GM12878 (cell line): Measurements from ENCODE around the gene DYNC1LI1. TPM values are rescaled to one million over a fixed set of nuclear protein-coding genes. Genes with fewer than 3 reads are reported as not detected.

Source experiments
- ATAC-seq: fragments of 200-7000 bp; cut with Tn5 transposase; 3 replicates; pipeline ENCODE4 v1.9.1; 2020; ENCODE audit warnings: mild to moderate bottlenecking, moderate library complexity
- BruUV-seq: library from RNA; stranded (reverse); fragments of 400-500 nt; replicated peaks from 2 replicates; lab custom pipeline; 2021; lab: Mats Ljungman, UMichigan
- CTCF ChIA-PET: fragments of 300-600 bp; sonication (Branson Sonifier 250); formaldehyde crosslinking; extraction: SDS; loops from one replicate; lab custom pipeline; 2021; ENCODE audit warnings: inconsistent platforms; lab: Yijun Ruan, JAX
- POLR2A ChIA-PET: fragments of 350-600 bp; formaldehyde crosslinking; extraction: SDS; loops from one replicate; lab custom pipeline; 2021; ENCODE audit warnings: inconsistent platforms; lab: Charles Lee
- RAD21 ChIA-PET: fragments of 300-600 bp; sonication (Branson Sonifier 250); formaldehyde crosslinking; loops from one replicate; lab custom pipeline; 2023; ENCODE audit warnings: antibody characterized with exemption; ENCODE audit not compliant: unreplicated experiment; lab: Charles Lee
- SMC1A ChIA-PET: fragments of 300-600 bp; sonication (Branson Sonifier 250); formaldehyde crosslinking; loops from one replicate; lab custom pipeline; 2023; ENCODE audit not compliant: unreplicated experiment, uncharacterized antibody; lab: Charles Lee
- DNase-seq: peaks from one replicate; pipeline ENCODE4 v3.0.0-alpha.2; 2011; ENCODE audit warnings: low read depth, low spot score
- FAIRE-seq: peaks from 3 replicates; lab custom pipeline; 2011; peaks lifted over from hg19 to GRCh38; lab: Jason Lieb, UNC
- H2AFZ ChIP-seq: 2 replicates; pipeline ENCODE4 v1.6.0; 2011; ENCODE audit warnings: low read depth, low read length, control low read depth; ENCODE audit not compliant: control insufficient read depth
- H3K27ac ChIP-seq: 2 replicates; pipeline ENCODE4 v1.5.1; 2011; ENCODE audit warnings: control low read depth; ENCODE audit not compliant: control insufficient read depth, insufficient read depth
- H3K27me3 ChIP-seq, 2 experiments: replicated peaks in 1 of 2; 2 replicates each; pipeline versions ENCODE4 v1.6.0 to v1.6.1; 2011; ENCODE audit warnings: low read length in 1 of 2; ENCODE audit not compliant: control insufficient read depth in 2 of 2, insufficient read depth in 2 of 2
- H3K36me3 ChIP-seq, 2 experiments: 2 replicates each; pipeline ENCODE4 v1.5.1; 2011; ENCODE audit warnings: low read length in 1 of 2; ENCODE audit not compliant: control insufficient read depth in 2 of 2, insufficient read depth in 2 of 2
- H3K4me1 ChIP-seq: 2 replicates; pipeline ENCODE4 v1.6.1; 2011; ENCODE audit warnings: mild to moderate bottlenecking, low read length, moderate library complexity, mixed read lengths; ENCODE audit not compliant: control insufficient read depth, insufficient read depth
- H3K4me2 ChIP-seq: 2 replicates; pipeline ENCODE4 v1.6.0; 2011; ENCODE audit warnings: control low read depth; ENCODE audit not compliant: control insufficient read depth, insufficient read depth
- H3K4me3 ChIP-seq: fragments of 200-600 bp; sonication (generic); 2 replicates; pipeline ENCODE4 v1.5.1; 2016
- H3K79me2 ChIP-seq: 2 replicates; pipeline ENCODE4 v1.6.0; 2011; ENCODE audit warnings: low read length; ENCODE audit not compliant: control insufficient read depth, insufficient read depth
- H3K9ac ChIP-seq: 2 replicates; pipeline ENCODE4 v1.8.0; 2011; ENCODE audit warnings: low read length, control low read depth, mixed read lengths; ENCODE audit not compliant: control insufficient read depth, insufficient read depth
- H3K9me3 ChIP-seq: replicated peaks from 3 replicates; pipeline ENCODE4 v1.5.1; 2011; ENCODE audit warnings: mild to moderate bottlenecking, low read length; ENCODE audit not compliant: control insufficient read depth, insufficient read depth
- H4K20me1 ChIP-seq: 2 replicates; pipeline ENCODE4 v1.6.0; 2011; ENCODE audit not compliant: control insufficient read depth, insufficient read depth
- BACH1 ChIP-seq: fragments of 450-650 bp; IDR thresholded peaks from 2 replicates; pipeline ENCODE4 v1.6.1; 2017; ENCODE audit warnings: mild to moderate bottlenecking, borderline replicate concordance
- BCLAF1 ChIP-seq: fragments of 450-650 bp; IDR thresholded peaks from 2 replicates; pipeline ENCODE4 v1.6.1; 2017; ENCODE audit warnings: antibody characterized with exemption, mild to moderate bottlenecking, moderate library complexity
- CUX1 ChIP-seq: IDR thresholded peaks from 2 replicates; pipeline ENCODE4 v1.6.1; 2012; ENCODE audit warnings: improper control_type of control experiment, low read depth, low read length; ENCODE audit not compliant: insufficient replicate concordance
- JUNB ChIP-seq: IDR thresholded peaks from 2 replicates; pipeline ENCODE4 v1.6.1; 2016; ENCODE audit warnings: antibody characterized with exemption, mild to moderate bottlenecking
- MTA3 ChIP-seq: IDR thresholded peaks from 2 replicates; pipeline ENCODE4 v1.6.1; 2012; ENCODE audit warnings: low read length, inconsistent platforms, borderline replicate concordance
- PAX8 ChIP-seq: fragments of 450-650 bp; IDR thresholded peaks from 2 replicates; pipeline ENCODE4 v1.6.1; 2017; ENCODE audit warnings: mild to moderate bottlenecking, moderate library complexity
- PML ChIP-seq: IDR thresholded peaks from 2 replicates; pipeline ENCODE4 v1.6.1; 2012; ENCODE audit warnings: low read length, inconsistent platforms
- SUPT20H ChIP-seq: IDR thresholded peaks from 2 replicates; pipeline ENCODE4 v1.6.1; 2011; ENCODE audit warnings: low read depth, mild to moderate bottlenecking, low read length, moderate library complexity, borderline replicate concordance; ENCODE audit not compliant: control insufficient read depth
- TCF7 ChIP-seq: IDR thresholded peaks from 2 replicates; pipeline ENCODE4 v1.6.1; 2014; ENCODE audit warnings: antibody characterized with exemption, borderline replicate concordance
- WGBS: methylation state at CpG from one replicate; pipeline ENCODE4 v1.1.6; 2016; ENCODE audit warnings: low lambda C conversion rate; ENCODE audit not compliant: insufficient replicate concordance, insufficient coverage; ENCODE audit errors: missing lambda C conversion rate; 5-methylcytosine and 5-hydroxymethylcytosine counted together
- in situ Hi-C: fragments of 300-500 bp; cut with MboI; formaldehyde crosslinking; loops from 9 replicates; pipeline ENCODE4 v1.14.3; 2018; ENCODE audit warnings: mixed read lengths
- intact Hi-C: fragments of 100-400 bp; cut with micrococcal nuclease; formaldehyde crosslinking; loops from one replicate; pipeline ENCODE4 v1.14.2; 2022; ENCODE audit not compliant: unreplicated experiment
- polyA plus RNA-seq, 11 experiments: library from polyadenylated mRNA; depleted of rRNA in 4 of 11; unstranded in 6 of 11; stranded (reverse) in 5 of 11; fragments of >200 nt; fragmentation: Nextera tagmentation in 4 of 11; fragmentation: Illumina TruSeq in 1 of 11; extraction: Ambion mirVana in 4 of 11; extraction: Trizol in 1 of 11; gene quantifications; 1 replicate in 1 of 11; 2 replicates in 10 of 11; pipeline versions ENCODE4 v1.2.1 to v1.2.3, GENCODE V29; 2011 to 2016; ENCODE audit warnings: inconsistent platforms in 2 of 11, missing spikeins in 2 of 11, low read depth in 1 of 11
- total RNA-seq, 4 experiments: library from RNA; depleted of rRNA in 3 of 4; stranded (reverse); fragments of >200 nt in 3 of 4; fragmentation: Illumina TruSeq in 1 of 4; extraction: Trizol in 1 of 4; gene quantifications; 2 replicates each; pipeline versions ENCODE4 v1.2.1 to v1.2.3, GENCODE V29; 2013 to 2021
- TF ChIP-seq, protein P1 (sequence below): fragments of 150-350 bp; IDR thresholded peaks from 2 replicates; pipeline ENCODE4 v1.6.1; 2016; ENCODE audit warnings: low read depth, low read length

The DYNC1LI1 gene
- total and polyA plus RNA-seq, 10 of the 15 experiments (the other 5 are each of a cell fraction or from before 2014, with no cell fraction given), result 11.5 to 51.7 (median 32.0) TPM

- ChIA-PET CTCF (no interaction called here), SMC1A (interaction anchor here (1.2 kb wide), 1 partner anchor 12 kb away, joined by 3 read pairs; no protein-coding TSS in a partner anchor), POLR2A (interaction anchor here (0.5 to 2.6 kb wide), 3 partner anchors 10 to 55 kb away, joined by 3 to 7 read pairs (median 3); no protein-coding TSS in a partner anchor), RAD21 (no interaction called here)
- peak; percentile 17; the same call in 2 of the 3 replicates for ATAC-seq
- BruUV-seq, result no TSS peak
- in situ Hi-C loops, result no loop called here
- Histone ChIP-seq H3K9me3 (no peaks in the 10 kb centered on the region), H3K4me3 (0 out of 2 replicates have a peak overlapping the region, but pooled peaks have one; percentile 26), H4K20me1 (peaks cover 4% of the 10 kb centered on the region), H3K4me2 (peak overlapping the region; percentile 69), H3K9ac (no peak overlapping the region), H3K27ac (0 out of 2 replicates have a peak overlapping the region, but pooled peaks have one; percentile 3), H3K79me2 (peaks cover 8% of the 10 kb centered on the region), H2AFZ (no peak overlapping the region), H3K27me3 (no peaks in the 10 kb centered on the region), H3K36me3 (no peaks in the 10 kb centered on the region; a peak in 1 of 4 replicates), H3K4me1 (peaks cover 33% of the 10 kb centered on the region)
- FAIRE-seq, result no peak
- TF ChIP-seq MTA3 (no peak), PML (no peak), SUPT20H (no peak), TCF7 (no peak), BCLAF1 (no peak), BACH1 (no peak), JUNB (no peak), PAX8 (no peak), CUX1 (no peak)
- TF ChIP-seq, protein P1, sequence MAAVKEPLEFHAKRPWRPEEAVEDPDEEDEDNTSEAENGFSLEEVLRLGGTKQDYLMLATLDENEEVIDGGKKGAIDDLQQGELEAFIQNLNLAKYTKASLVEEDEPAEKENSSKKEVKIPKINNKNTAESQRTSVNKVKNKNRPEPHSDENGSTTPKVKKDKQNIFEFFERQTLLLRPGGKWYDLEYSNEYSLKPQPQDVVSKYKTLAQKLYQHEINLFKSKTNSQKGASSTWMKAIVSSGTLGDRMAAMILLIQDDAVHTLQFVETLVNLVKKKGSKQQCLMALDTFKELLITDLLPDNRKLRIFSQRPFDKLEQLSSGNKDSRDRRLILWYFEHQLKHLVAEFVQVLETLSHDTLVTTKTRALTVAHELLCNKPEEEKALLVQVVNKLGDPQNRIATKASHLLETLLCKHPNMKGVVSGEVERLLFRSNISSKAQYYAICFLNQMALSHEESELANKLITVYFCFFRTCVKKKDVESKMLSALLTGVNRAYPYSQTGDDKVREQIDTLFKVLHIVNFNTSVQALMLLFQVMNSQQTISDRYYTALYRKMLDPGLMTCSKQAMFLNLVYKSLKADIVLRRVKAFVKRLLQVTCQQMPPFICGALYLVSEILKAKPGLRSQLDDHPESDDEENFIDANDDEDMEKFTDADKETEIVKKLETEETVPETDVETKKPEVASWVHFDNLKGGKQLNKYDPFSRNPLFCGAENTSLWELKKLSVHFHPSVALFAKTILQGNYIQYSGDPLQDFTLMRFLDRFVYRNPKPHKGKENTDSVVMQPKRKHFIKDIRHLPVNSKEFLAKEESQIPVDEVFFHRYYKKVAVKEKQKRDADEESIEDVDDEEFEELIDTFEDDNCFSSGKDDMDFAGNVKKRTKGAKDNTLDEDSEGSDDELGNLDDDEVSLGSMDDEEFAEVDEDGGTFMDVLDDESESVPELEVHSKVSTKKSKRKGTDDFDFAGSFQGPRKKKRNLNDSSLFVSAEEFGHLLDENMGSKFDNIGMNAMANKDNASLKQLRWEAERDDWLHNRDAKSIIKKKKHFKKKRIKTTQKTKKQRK, result no peak
- 61% methylated on average over 3 of the region's 3 CpGs for WGBS
- intact Hi-C loops, result no loop called here
- no peak for DNase-seq
Measured at GRCh38 chr3:32556332-32556731, 14.3 kb downstream of the DYNC1LI1 start.
